Pons (tissue), 1 donor: ENCODE data around the gene OSBPL10.

ENCODE experiments used
- DNase-seq: peaks from one replicate; pipeline ENCODE4 v3.0.0-alpha.2; 2016; ENCODE audit warnings: low spot score

The OSBPL10 gene

GRCh38 chr3:31613654-31614053 is 367.4 kb downstream of the OSBPL10 start:
- DNase-seq = no peak

- no peak for DNase-seq
Measured at GRCh38 chr3:31613177-31613576, 367.9 kb downstream of the OSBPL10 start.
